GM21717 (cell line): ENCODE results near the gene TMEM9.

Experiments
- ATAC-seq: cut with Tn5 transposase; IDR thresholded peaks from one replicate; pipeline ENCODE4 v1.9.1; 2021; ENCODE audit warnings: mild to moderate bottlenecking, moderate library complexity; ENCODE audit not compliant: unreplicated experiment

The TMEM9 gene

GRCh38 chr1:201147396-201148015 is 6.8 kb downstream of the TMEM9 start:
- ATAC-seq: no peak

- ATAC-seq: no peak
Observed at GRCh38 chr1:201146626-201147390, 7.5 kb downstream of the TMEM9 start.

DNA sequence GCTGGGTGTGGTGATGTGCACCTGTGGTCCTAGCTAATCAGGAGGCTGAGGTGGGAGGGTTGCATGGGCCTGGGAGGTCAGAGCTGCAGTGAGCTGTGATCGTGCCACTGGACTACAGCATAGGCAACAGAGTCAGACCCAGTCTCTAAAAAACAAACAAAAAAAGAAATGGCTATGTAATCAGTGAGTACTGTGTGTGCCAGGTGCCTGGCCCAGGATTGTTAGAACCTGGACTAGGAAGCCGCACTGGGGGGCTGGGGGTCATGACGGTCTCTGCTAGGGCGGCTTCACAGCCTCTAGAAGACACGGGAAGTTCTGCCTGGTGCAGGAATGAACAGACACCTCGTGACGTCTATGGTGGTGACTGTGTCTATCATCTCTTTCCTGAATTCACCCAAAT is 8.5 kb downstream of the TMEM9 start:
- ATAC-seq: no peak

GRCh38 chr1:201145132-201145531 is 9.1 kb downstream of the TMEM9 start:
- no peak for ATAC-seq

GRCh38 chr1:201144701-201145100 is 9.6 kb downstream of the TMEM9 start:
- ATAC-seq: no peak

DNA sequence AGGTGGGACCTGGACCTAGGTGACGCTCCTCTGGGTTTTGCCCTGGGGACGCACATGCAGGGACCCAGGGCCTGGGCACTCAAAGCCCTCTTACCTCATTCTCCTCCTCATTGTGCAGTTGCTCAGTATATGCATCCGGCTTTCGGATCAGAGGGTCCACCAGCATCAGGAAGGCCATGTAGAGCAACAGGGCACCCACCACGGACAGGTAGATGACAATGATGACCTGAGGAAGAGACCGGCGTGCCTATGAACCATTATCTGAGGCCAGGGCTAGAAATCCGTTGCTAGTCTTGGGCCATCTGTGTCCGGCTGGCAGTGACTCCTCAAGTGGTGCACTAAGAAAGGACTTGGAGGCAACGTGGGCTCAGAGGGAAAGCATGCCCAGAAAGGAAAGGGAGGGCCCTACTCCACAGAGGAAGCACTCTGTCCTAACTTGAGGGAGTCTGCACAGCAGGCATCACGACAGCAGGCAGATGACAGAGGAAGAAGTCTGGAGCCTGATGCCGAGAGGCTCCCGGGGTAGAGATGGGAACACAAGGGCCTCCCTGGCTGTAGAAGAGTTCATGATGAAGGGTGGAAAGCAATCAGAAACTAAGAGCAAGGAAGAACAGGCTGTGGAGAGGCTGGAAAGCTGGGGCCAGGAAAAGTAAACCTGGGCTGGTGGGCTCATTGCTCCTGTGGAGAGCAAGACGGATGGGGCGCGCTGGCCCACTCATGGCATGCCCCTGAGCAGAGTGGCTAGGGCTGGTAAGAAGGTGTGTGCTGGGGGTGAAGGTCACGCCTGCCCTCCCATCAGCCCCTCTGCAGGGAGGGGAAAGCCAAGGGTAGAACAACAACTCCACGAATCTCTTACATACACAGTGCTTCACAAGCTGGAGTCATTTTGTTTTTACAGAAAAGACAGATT is 10.3 kb downstream of the TMEM9 start:
- ATAC-seq: no peak

GRCh38 chr1:201142849-201143725 is 11.2 kb downstream of the TMEM9 start:
- ATAC-seq: no peak

- no peak for ATAC-seq
Observed at GRCh38 chr1:201142011-201142848, 12.0 kb downstream of the TMEM9 start.

DNA sequence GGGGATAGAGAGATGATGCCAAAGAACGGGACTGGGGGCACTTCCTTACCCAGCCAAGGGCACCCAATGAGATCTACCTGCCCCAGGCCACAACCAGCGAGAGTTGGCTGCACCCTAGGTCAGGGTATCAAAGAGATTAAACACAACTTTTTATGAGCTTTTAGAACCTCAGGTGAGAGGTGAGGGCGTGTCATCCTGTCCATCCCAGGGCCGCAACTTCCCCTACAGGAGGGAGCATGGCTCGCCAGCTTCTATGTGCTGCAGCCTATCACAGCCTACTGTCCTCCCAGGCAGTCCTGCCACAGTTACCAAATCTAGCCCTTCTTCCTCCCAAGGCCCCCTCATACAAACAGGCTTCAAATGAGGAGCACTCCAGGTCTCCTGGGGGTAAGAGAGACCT is 12.9 kb downstream of the TMEM9 start:
- ATAC-seq: no peak

- ATAC-seq: no peak
Observed at GRCh38 chr1:201140941-201141260, 13.4 kb downstream of the TMEM9 start.

DNA sequence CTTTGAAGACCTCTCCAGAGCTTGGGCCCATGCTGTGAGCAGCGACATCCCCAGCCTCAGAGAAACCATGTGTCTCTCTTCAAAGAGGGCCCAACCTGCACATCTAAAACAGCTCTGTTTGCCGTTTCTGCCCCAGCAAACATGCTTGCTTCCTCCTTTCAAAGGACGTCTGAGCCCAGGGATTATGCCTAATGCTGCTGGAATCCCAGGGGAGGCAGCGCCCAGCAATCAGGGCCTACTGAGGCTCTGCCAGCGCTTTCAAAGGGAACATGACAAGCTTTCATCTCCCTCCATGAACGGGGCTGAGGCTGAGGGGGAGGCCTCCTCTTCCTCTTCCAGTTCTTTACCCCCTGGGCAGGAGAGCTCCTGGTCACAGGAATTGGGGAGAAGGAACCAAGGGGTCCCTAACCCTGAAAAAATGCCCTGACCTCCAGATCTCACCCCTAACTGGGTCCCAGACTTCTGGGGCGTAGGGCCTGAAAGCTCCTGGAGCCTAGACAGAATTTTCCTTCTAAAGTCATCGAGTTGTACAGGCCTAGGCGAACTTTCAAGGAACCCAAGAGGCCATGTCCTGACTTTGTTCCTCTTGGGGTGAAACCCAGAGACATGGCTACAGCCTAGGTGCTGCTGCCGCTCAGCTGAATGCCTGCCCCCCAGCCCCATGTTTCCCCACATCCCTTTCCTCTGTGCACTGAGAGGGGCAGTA is 13.9 kb downstream of the TMEM9 start:
- no peak for ATAC-seq

- ATAC-seq: no peak
Observed at GRCh38 chr1:201139756-201140155, 14.5 kb downstream of the TMEM9 start.

DNA sequence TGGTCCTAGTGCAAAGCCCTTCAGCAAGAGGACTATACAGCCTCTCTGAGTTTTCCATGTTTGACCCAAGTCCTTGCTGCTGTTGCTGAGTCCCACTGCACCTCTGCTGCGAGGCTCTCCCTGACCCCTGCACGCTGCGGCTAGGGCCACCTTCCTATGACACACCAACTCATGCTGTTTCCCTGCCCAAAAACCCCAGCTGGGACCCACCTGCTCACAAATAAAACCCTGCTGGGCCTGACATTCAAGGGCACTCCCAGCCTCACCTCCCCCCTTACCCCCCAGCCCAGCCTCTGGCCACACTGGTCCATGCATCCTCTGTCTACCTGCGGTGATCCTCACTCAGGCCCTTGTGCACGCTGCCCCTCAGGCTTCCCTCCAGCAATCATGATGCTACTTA is 15.0 kb downstream of the TMEM9 start:
- no peak for ATAC-seq

DNA sequence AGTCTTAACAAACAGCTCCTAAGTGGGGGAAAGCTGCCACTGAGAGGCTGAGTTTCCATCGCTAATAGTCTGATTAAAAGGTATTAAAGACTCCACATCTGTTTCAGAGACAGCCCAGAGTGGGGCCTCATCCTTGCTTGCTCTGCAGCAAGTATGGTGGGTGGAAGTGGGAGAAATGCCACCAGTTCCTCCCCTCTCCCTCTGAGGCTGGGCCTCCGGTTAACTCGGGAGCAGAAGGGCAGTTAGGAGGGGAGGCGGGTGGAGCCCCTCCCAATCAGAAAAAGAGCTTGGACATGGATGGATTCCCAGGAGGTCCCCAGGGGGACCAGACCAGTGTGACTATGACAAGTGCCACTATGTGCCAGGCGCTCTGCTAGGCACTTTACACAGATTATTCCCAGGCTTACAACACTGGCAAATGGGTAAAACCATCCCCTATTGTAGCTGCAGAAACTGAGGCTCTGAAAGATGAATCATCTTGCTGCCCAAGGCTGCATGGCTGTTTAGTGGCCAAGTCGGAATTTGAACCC is 15.9 kb downstream of the TMEM9 start:
- no peak for ATAC-seq

GRCh38 chr1:201137579-201138310 is 16.5 kb downstream of the TMEM9 start:
- no peak for ATAC-seq

GRCh38 chr1:201137024-201137392 is 17.3 kb downstream of the TMEM9 start:
- ATAC-seq: no peak

DNA sequence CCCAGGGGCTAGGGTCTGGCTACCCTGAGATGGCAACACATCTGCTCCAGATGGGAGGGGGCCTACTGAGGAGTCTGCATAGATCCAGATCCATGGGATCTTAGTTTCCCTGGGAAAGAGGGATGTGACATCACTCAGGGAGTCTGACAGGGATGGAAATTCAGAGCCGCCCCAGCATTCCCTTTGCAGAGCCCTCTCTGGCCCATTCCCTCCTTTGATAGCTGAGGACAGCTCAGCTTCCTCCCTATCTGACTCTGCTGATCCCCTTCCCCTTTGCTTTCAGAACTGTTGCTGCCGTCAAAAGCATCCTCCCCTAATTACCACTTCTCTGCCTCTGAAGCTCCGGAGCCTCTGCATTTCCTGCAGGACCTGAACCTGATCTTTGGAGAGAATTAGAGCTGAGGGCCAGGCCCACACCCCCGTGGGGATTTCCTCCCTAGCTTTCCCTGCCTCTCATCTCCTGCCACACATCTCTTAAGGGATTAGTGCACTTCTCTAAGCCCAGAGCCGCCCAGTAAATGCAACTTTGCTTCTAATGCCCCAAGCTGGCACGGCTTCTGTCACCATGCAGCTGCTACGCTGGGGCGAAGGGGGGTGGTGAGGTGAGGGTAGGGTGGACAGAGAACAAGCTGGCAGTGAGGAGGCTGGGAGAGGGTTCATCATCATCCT is 17.8 kb downstream of the TMEM9 start:
- ATAC-seq: no peak

- ATAC-seq: no peak
Observed at GRCh38 chr1:201134405-201134804, 19.9 kb downstream of the TMEM9 start.
